PFSK-1 (cell line): ENCODE measurements around the gene KIRREL3.

Experiments used
- FOXP2 ChIP-seq: optimal IDR thresholded peaks from 2 replicates; pipeline ENCODE3; 2011; ENCODE audit warnings: borderline replicate concordance, control low read depth, inconsistent platforms; ENCODE audit not compliant: insufficient read depth; ENCODE audit errors: extremely low read length, extremely low read depth
- POLR2AphosphoS5 ChIP-seq: IDR thresholded peaks from 2 replicates; pipeline ENCODE4 v1.6.1; 2012; ENCODE audit warnings: low read depth, mild to moderate bottlenecking, control low read depth, low read length, moderate library complexity
- SIN3A ChIP-seq: IDR thresholded peaks from 2 replicates; pipeline ENCODE4 v1.6.1; 2012; ENCODE audit warnings: mild to moderate bottlenecking, low read length, moderate library complexity, borderline replicate concordance; ENCODE audit not compliant: insufficient read depth
- TAF1 ChIP-seq: IDR thresholded peaks from 2 replicates; pipeline ENCODE4 v1.6.1; 2012; ENCODE audit warnings: low read length, control low read depth, borderline replicate concordance; ENCODE audit not compliant: insufficient read depth
- TF ChIP-seq, protein P1 (sequence below), 2 experiments: IDR thresholded peaks; 2 replicates each; pipeline versions ENCODE4 v1.6.1 to v1.8.0; 2011 to 2012; ENCODE audit warnings: low read depth in 2 of 2, low read length in 2 of 2, control low read depth in 1 of 2, inconsistent platforms in 1 of 2, mild to moderate bottlenecking in 1 of 2, moderate library complexity in 1 of 2; ENCODE audit not compliant: insufficient read depth in 1 of 2

DNA sequence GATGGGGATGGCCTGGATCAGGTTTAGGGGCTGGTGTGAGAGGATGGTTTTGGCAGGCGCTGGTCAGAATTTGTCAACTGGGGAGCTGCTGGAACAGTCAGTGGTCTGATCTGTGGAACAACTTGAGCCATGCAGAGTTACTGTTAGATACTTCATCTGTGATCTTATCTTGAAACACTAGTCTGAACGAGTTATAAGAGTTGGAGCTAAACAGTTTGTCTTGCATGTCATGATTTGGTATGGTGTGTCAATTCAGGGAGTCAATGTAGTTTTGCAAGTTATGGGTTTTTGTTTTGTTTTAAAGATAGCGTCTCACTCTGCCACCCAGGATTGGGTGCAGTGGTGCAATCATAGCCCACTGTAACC is 591.0 kb downstream of the KIRREL3 start:
- TF ChIP-seq, protein P1, sequence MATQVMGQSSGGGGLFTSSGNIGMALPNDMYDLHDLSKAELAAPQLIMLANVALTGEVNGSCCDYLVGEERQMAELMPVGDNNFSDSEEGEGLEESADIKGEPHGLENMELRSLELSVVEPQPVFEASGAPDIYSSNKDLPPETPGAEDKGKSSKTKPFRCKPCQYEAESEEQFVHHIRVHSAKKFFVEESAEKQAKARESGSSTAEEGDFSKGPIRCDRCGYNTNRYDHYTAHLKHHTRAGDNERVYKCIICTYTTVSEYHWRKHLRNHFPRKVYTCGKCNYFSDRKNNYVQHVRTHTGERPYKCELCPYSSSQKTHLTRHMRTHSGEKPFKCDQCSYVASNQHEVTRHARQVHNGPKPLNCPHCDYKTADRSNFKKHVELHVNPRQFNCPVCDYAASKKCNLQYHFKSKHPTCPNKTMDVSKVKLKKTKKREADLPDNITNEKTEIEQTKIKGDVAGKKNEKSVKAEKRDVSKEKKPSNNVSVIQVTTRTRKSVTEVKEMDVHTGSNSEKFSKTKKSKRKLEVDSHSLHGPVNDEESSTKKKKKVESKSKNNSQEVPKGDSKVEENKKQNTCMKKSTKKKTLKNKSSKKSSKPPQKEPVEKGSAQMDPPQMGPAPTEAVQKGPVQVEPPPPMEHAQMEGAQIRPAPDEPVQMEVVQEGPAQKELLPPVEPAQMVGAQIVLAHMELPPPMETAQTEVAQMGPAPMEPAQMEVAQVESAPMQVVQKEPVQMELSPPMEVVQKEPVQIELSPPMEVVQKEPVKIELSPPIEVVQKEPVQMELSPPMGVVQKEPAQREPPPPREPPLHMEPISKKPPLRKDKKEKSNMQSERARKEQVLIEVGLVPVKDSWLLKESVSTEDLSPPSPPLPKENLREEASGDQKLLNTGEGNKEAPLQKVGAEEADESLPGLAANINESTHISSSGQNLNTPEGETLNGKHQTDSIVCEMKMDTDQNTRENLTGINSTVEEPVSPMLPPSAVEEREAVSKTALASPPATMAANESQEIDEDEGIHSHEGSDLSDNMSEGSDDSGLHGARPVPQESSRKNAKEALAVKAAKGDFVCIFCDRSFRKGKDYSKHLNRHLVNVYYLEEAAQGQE (IDR thresholded peaks at IDR 0.05; ENCODE audit: insufficient read depth in 1 of 2, low read depth in 2 of 2, low read length in 2 of 2) = no peak
- TF ChIP-seq FOXP2 (no peak), POLR2AphosphoS5 (no peak), SIN3A (no peak), TAF1 (no peak)
